ENCODE data around the gene SEMA7A.

- TF ChIP-seq EZH2 (IDR thresholded peaks at IDR 0.05; ENCODE audit: borderline replicate concordance, low read length), result no peak
- TF ChIP-seq CTCF (conservative IDR thresholded peaks at IDR 0.05 in 1 of 2, IDR thresholded peaks at IDR 0.05 in 1 of 2; ENCODE audit: extremely low read depth in 1 of 2, insufficient read depth in 1 of 2, low read depth in 1 of 2, low read length in 2 of 2), result no peak
These were observed 38.2 kb downstream of the SEMA7A start for GRCh38 chr15:74395319-74396145.
